Posterior cingulate gyrus (tissue), 11 donors: ENCODE results near the gene PTER.
A peak's percentile ranks its signal among the peaks of the same experiment; 100 is the strongest.

Experiments
- DNase-seq, 10 donors: peaks; one replicate each; pipeline versions ENCODE4 v3.0.0 to v3.0.0-alpha.2; 2020 to 2021; ENCODE audit warnings: mixed read lengths in 3 of 10
- intact Hi-C: fragments of 100-400 bp; cut with DNase I; formaldehyde crosslinking; loops from one replicate; pipeline ENCODE4 v1.15.1; 2023

The PTER gene

GRCh38 chr10:16466001-16466400 lies 29.2 kb downstream of the PTER start:
- intact Hi-C loops: no loop called here

GRCh38 chr10:16470747-16471146 lies 33.9 kb downstream of the PTER start:
- no peak for DNase-seq
- intact Hi-C loops: no loop called here

More at GRCh38 chr10:16466001-16466400, 29.2 kb downstream of the PTER start:
- no peak for DNase-seq

- no peak for DNase-seq
- intact Hi-C loops: no loop called here
Measured at GRCh38 chr10:16472828-16473227, 36.0 kb downstream of the PTER start.

- DNase-seq: no peak
- intact Hi-C loops: no loop called here
Measured at GRCh38 chr10:16477757-16478156, 40.9 kb downstream of the PTER start.

GRCh38 chr10:16478801-16479200 lies 42.0 kb downstream of the PTER start:
- intact Hi-C loops: no loop called here
- no peak for DNase-seq

- intact Hi-C loops: no loop called here
- DNase-seq: no peak
Measured at GRCh38 chr10:16481052-16481728, 44.4 kb downstream of the PTER start.

- DNase-seq: no peak
- intact Hi-C loops: no loop called here
Measured at GRCh38 chr10:16483241-16483917, 46.6 kb downstream of the PTER start.

GRCh38 chr10:16490511-16490910 lies 53.7 kb downstream of the PTER start:
- intact Hi-C loops: no loop called here
- no peak for DNase-seq

GRCh38 chr10:16491933-16492332 lies 55.1 kb downstream of the PTER start:
- intact Hi-C loops: no loop called here
- DNase-seq: no peak

GRCh38 chr10:16493884-16494536 lies 57.2 kb downstream of the PTER start:
- intact Hi-C loops: no loop called here
- DNase-seq: no peak

- intact Hi-C loops: no loop called here
Measured at GRCh38 chr10:16497911-16498310, 61.1 kb downstream of the PTER start.

GRCh38 chr10:16505161-16505560 lies 68.4 kb downstream of the PTER start:
- no peak for DNase-seq
- intact Hi-C loops: no loop called here

More at GRCh38 chr10:16497911-16498310, 61.1 kb downstream of the PTER start:
- no peak for DNase-seq

- DNase-seq: peak in 1 of 10 donors; percentile 44
- intact Hi-C loops: no loop called here
Measured at GRCh38 chr10:16509996-16510395, 73.2 kb downstream of the PTER start.

GRCh38 chr10:16510843-16511242 lies 74.0 kb downstream of the PTER start:
- DNase-seq: no peak
- intact Hi-C loops: no loop called here

GRCh38 chr10:16518822-16519221 lies 82.0 kb downstream of the PTER start:
- intact Hi-C loops: no loop called here
- DNase-seq: no peak

- DNase-seq: peak in 3 of 10 donors; percentile 8 to 84 (median 70)
- intact Hi-C loops: no loop called here
Measured at GRCh38 chr10:16519250-16519907, 82.6 kb downstream of the PTER start.

GRCh38 chr10:16519908-16520861 lies 83.4 kb downstream of the PTER start:
- peak in 1 of 10 donors; percentile 70 for DNase-seq
- intact Hi-C loops: no loop called here

GRCh38 chr10:16520900-16521299 lies 84.1 kb downstream of the PTER start:
- peak in 7 of 10 donors; percentile 19 to 91 (median 48) for DNase-seq
- intact Hi-C loops: no loop called here

- peak; percentile 21 to 94 (median 64) for DNase-seq
- intact Hi-C loops: no loop called here
Measured at GRCh38 chr10:16521311-16522016, 84.7 kb downstream of the PTER start, which contains the start of gene C1QL3. C1QL3 (minus strand) TSS chr10:16521879; CDS start chr10:16521065, 814 bp downstream.
